Amygdala (tissue), 56 donors: ENCODE measurements around the gene MINDY4.

Source experiments
- DNase-seq, 56 donors: peaks; one replicate each; lab custom pipeline; 2025; lab: John Stamatoyannopoulos, UW

Gene MINDY4

GRCh38 chr7:30771174-30771879 is at the start of gene MINDY4:
Gene MINDY4 (plus strand): TSS chr7:30771417. CDS start chr7:30771494, 77 bp downstream.
- DNase-seq = peak in 49 of 56 donors; percentile 7 to 73 (median 53)

GRCh38 chr7:30722187-30722586 is 49.0 kb upstream of the MINDY4 start:
- DNase-seq = no peak

DNA sequence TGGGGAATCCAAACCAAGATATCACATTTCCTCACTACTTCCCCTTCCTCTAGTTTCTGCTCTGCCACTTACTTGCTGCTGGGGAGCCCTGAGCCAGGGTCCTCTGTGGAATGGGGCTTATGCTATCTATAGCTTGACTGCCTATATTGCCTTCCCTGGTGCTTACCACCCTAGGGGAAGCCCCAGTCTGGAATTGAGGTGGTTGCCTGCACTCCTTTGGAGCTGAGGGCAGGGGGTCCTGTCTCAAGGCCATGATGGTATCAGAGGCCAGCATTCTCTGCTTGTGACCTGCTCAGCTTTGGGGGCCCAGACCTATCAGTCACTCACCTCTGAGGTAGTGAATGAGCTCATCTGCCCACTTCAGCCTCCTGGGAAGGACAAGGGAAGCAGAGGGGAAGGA is 48.5 kb upstream of the MINDY4 start:
- DNase-seq = no peak

DNA sequence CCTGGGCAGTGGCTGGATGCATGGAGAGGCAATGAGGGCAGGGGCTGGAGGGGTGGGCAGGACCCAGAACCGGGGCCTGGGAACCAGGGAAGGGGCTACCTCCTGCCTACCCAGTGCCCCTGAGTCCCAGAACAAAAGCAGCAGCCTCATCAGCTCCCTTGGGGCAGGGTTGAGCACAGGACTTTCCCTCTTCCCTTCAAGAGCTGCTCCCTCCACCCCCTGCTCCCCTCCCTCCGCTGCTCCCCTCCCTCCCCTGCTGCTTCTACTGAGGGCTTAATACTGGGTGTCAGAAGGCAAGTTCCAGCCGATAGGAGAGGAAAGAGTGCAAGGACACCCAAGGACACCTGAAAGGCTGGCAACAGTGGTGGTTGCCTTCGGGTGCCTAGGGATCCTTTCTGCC is 47.4 kb upstream of the MINDY4 start:
- no peak for DNase-seq

GRCh38 chr7:30726296-30727006 is 44.8 kb upstream of the MINDY4 start:
- DNase-seq = no peak

DNA sequence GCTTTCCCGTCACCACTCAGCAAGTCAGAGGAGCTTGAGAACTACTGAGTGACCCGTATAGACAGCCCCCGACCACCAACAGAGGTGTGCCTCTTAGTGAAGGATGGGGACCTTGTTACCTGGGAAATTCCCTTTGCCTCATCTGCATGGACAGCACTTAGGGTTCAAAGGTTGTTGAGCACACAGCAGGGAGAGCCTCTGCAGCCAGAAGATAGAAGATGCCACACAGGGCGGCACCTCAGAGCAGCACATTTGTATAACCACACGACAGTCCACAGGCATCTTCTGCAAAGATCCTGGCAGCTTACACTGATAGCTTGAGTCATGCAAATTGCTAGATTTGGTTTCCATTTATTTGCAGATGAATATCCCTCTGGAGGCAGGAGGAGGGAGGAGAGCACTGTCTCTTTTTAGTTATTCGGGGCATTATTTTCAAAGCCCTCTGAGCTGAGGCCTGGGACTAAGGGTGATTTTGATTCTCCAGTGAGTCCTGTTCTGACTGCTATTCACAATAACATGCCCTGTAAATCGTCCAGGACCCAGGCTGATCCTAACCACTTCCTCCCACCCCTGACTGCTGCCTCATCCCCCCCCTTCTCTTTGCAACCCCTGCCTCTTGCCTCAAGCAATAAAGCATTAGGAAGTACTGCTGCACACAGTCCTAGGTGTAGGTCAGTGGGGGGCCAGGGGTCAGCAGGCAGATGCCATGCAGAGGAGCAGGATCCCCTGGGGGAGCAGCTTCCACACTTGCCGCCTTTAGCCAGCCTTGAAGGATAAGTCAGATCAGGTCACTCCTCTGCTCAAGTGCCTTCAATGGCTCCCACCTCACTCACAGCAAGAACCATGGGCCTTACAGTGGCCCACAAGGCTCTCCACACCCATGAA is 43.9 kb upstream of the MINDY4 start:
- no peak for DNase-seq

DNA sequence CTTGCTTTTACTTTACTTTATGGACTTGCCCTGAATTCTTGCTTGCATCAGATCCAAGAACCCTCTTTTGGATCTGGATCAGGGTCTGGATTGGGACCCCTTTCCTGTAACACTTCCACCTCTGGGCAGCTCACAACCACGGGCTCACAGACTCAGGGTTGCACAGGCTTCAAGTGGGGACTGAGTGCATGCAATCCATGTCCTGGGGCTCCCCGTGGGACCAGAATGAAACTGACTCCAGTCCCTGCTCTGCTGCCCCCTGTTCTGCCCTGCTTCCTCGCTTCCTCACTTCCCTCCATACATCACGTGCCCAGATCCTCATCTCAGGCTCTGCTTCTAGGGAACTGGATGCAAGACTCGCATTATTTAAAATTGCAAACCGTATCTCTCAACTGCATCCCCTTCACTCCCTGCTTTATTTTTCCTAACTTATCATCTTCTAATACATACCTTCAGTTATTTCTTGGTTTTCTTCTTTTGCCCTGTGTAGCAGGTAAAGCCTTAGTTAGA is 42.6 kb upstream of the MINDY4 start:
- no peak for DNase-seq

GRCh38 chr7:30729642-30730041 is 41.6 kb upstream of the MINDY4 start:
- no peak for DNase-seq

GRCh38 chr7:30730097-30730496 is 41.1 kb upstream of the MINDY4 start:
- no peak for DNase-seq

DNA sequence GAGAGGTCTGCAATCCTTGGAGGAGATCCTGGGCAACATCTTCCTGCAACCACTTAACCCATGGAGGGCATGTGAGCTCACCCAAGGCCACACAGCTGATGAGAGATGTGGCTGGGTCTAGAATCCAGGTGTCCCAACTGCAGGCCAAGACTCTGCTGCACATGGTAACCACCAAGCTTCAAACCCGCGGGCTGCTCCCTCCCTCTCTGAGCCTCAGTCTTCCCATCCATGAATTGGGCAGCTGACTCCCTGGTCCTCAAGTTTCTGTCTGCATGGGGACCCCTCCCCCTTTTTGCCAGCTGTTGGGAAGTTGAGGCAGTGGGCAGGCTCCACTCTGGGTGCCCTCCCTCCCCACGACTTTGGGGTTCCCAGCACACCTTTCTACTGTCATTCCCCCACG is 40.2 kb upstream of the MINDY4 start:
- DNase-seq = no peak

- DNase-seq = no peak
These were observed 39.6 kb upstream of the MINDY4 start for GRCh38 chr7:30731581-30731980.

DNA sequence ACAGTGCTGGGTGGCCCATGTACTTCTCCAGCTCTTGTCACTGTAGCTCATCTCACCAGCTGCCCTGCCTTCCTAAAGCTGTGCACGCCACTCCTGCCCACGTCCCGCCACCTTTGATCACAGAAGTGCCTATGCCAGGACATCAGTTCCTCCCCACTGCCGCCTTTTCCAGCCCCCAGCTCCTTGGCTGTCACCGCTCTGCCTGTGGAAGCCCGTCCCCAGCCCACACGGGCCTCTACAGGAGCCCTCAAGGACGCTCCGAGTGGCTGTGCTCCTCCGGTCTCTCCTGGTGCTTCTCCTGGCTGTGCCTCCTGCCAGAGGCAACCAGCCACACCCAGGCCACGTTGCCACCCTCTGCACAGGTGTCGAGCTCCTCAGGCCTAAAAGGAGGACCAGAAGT is 38.6 kb upstream of the MINDY4 start:
- DNase-seq = no peak

DNA sequence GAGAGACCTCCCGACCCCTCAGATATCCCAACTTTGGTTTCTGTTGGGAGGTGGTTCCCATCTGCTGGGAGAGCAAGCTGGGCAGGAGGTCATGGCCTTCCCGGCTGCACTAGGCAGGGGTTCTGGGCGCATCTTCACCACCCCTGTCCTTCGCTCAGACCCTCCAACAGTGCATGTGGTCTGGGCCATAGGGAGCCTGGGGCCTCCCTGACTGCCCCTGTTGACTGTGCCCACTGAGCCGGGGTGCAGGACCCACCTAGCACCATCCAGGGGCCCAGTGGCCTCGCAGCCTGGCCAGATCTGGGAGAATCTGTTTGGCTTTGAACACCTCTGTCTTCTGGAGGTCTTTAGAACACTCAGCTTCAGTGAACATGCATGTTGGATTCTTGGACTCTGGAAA is 38.0 kb upstream of the MINDY4 start:
- DNase-seq = no peak

- DNase-seq = no peak
These were observed 37.5 kb upstream of the MINDY4 start for GRCh38 chr7:30733691-30734090.

DNA sequence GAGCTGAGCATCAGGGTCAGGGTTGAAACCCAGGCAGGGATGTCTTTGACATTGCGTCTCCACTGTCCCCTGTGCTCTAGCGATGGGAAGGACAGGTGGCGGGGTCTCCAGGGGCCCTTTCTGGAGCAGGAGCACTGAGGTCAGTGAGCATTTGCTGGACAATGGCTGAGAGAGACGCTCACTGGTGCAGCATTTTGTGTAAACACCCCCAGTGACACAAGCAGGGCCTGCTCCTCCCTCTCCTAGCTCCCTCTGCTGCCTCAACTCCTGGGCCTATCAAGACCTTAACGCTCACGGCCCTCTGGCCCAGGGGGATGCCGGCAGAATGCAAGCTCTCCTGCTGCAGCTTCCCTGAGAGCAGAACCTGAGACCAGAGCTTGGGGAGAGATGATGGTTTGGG is 36.7 kb upstream of the MINDY4 start:
- DNase-seq = no peak

DNA sequence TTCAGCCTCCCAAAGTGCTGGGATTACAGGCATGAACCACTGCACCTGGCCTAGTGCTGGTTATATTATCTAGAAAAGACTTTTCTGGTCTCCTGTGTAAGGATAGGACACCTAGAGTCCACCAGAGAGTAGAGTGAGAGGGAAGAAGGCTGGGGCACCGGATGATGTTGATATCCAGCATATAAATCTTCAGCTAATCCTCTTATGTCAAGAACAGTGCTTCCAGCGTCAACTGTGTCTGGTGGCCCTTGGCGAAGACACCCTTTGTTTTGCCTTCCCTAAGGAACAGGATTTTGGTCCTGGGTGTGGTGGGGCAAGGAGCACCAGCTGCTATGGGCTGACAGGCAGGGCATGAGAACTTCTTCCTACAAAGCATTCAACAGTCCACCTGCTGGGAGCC is 35.6 kb upstream of the MINDY4 start:
- DNase-seq = no peak

- no peak for DNase-seq
These were observed 34.9 kb upstream of the MINDY4 start for GRCh38 chr7:30736291-30736690.

GRCh38 chr7:30738026-30738915 is 32.9 kb upstream of the MINDY4 start:
- DNase-seq = no peak

DNA sequence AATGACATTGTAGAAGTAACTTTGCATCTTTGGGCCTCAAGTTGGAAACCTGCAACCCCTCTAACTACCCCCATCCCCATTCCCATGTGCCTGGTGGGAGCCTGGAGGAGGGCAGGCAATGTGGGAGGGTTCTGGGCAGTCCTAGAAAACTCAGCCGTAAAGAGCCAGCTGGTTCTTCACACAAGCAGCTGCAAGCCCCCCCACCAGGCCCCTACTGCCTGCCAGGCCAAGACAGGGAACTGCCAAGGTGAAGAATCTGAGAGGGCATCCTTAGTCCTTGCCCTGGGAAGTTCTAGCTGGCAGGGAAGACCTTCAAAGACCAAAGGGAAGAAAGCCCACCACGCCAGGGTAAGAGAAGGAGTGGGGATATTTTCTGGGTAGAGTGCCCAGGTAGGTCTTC is 31.5 kb upstream of the MINDY4 start:
- no peak for DNase-seq
